Fibroblast of lung (primary cell): ENCODE measurements around the gene BPTF.

Experiments used
- EZH2 ChIP-seq: IDR thresholded peaks from 2 replicates; pipeline ENCODE4 v1.5.1; 2012; ENCODE audit warnings: low read length, control low read depth, mild to moderate bottlenecking; ENCODE audit errors: missing control alignments
- TF ChIP-seq, protein P1 (sequence below), 2 donors: IDR thresholded peaks in 1 of 2; conservative IDR thresholded peaks in 1 of 2; 1 replicate in 1 of 2; 2 replicates in 1 of 2; pipeline ENCODE4 v1.5.1; 2011 to 2012; ENCODE audit warnings: low read length in 2 of 2, control low read depth in 1 of 2, inconsistent platforms in 1 of 2, low read depth in 1 of 2, mild to moderate bottlenecking in 1 of 2

DNA sequence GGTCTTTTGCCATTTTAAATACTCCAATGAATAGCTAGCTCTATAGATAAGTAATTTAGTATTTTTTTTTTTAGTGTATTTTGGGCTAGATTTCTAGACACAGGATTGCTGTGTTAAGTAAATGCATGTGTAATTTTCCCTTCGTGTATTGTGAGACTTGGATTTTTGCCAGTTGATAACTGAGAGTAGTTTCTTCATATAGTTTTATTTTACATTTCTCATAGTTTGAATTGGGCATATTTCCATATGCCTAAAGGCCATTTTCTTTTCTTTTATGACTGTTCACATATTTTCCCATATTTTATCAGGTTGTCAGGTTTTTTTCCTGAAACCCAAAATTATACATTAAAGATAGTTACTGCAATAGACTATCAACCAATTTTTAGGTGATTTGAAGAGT is 59.4 kb downstream of the BPTF start:
- TF ChIP-seq, protein P1, sequence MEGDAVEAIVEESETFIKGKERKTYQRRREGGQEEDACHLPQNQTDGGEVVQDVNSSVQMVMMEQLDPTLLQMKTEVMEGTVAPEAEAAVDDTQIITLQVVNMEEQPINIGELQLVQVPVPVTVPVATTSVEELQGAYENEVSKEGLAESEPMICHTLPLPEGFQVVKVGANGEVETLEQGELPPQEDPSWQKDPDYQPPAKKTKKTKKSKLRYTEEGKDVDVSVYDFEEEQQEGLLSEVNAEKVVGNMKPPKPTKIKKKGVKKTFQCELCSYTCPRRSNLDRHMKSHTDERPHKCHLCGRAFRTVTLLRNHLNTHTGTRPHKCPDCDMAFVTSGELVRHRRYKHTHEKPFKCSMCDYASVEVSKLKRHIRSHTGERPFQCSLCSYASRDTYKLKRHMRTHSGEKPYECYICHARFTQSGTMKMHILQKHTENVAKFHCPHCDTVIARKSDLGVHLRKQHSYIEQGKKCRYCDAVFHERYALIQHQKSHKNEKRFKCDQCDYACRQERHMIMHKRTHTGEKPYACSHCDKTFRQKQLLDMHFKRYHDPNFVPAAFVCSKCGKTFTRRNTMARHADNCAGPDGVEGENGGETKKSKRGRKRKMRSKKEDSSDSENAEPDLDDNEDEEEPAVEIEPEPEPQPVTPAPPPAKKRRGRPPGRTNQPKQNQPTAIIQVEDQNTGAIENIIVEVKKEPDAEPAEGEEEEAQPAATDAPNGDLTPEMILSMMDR (conservative IDR thresholded peaks at IDR 0.05 in 1 of 2, IDR thresholded peaks at IDR 0.05 in 1 of 2; ENCODE audit: low read depth in 1 of 2, low read length in 2 of 2), result no peak
- no peak for TF ChIP-seq EZH2
